Dermis microvascular lymphatic vessel endothelial cell (primary cell): ENCODE data around the gene RBM20. TPM values are rescaled to one million over a fixed set of nuclear protein-coding genes. Genes with fewer than 3 reads are reported as not detected.
"Not testable (repeated sequence)": the region's sequence is repeated elsewhere in the genome, so short reads cannot be mapped to it uniquely, and the experiment has no call there.

ENCODE experiments used
- DNase-seq, 2 donors: peaks; one replicate each; pipeline versions ENCODE4 v3.0.0 to v3.0.0-alpha.2; 2010; ENCODE audit warnings: low read depth in 2 of 2
- total RNA-seq: library from RNA; depleted of rRNA; stranded (reverse); fragments of >200 nt; gene quantifications from 2 replicates; pipeline ENCODE4 v1.2.1, GENCODE V29; 2014

RBM20 gene
- 0.77 and 1.5 TPM in 2 replicates for total RNA-seq

DNA sequence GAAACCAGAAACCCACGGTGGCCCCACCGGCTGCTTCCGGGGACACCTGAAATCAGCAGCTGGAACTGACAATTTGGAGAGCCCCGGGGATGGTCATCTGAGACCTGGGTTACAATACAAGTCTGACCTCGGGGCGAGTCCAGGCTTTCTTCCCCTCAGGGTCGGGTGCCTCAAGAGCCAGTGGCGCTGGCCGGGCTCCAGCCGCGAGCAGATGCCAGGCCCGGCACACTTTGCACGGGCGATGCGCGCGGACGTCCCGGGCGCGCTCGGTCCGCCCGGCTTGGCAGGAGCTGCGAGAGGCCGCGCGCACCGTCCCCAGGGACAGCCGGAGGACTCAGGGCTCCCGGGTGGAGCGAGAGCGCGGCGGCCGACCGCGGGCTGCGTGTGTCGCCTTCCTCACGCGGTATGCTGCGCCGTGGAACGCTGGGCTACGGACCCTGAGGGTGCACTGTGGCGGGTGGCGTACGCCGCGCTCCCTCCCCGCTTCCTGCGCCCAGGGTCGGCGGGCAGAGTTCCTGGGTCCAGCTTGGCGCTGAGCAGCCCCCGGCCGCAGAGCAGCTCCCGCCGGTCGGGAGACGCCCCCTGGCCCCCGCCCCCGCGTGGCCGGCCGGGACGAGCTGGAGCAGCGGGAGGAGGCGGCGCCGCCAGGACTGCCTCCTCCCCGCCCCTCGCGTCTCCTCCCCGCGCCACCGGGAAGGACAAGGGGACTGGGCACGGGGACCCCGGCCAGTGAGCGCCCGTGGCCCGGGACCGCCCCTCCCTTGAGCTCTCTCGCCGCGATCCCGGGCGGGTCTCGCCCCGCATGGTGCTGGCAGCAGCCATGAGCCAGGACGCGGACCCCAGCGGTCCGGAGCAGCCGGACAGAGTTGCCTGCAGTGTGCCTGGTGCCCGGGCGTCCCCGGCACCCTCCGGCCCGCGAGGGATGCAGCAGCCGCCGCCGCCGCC is at the start of gene RBM20:
Gene RBM20, plus strand, starts transcription at position 684 of the 945 bp plus-strand sequence. Its CDS starts 119 bp downstream, at position 803.
- DNase-seq = peak in 1 of 2 donors; percentile 21

DNA sequence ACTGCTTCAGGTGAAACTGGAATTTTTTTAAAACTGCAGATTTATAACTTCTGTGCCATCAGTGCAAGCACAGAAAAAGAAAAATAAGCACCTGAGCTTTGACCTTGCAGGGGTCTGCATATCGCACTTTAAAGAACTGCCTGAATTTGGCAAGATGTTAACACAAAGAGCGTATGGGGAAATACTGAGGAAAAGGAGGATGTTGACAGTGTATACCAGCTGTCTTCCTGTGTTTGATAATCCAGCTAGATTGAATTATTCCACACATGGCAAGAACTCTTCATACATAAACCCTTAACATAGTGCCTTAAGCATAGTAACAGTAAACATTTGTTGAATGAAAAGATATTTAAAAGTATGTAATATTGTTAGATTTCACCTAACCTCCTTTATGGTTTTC is 46.7 kb upstream of the RBM20 start:
- DNase-seq = peak in 1 of 2 donors; percentile 41

DNA sequence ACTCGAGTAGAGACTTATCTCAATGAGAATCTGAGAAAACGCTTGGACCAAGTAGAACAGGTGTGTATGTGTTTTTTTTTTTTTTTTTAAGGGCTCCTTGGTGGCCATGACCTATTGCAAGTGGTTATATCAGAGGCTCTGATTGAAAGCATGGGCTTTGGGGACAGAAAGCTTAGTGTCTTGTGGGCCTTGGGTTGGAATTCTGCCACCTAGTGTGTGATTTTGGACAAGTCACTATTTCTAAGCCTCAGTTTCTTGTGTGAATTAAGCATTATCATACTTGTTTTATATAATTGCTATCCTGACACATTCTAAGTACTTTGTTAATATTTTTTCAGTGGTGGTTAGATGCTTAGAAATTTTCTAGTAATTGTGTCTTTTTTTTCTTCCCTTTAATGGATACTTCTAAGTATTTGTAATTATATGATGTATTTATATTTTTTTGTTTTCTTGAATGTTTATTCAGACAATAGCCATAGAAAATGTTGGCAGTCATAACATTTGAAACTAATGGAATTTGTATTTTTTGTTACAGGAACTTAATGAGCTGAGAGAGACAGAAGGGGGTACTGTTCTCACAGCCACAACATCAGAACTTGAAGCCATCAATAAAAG is 43.5 kb upstream of the RBM20 start:
- DNase-seq = peak; percentile 70 to 78

DNA sequence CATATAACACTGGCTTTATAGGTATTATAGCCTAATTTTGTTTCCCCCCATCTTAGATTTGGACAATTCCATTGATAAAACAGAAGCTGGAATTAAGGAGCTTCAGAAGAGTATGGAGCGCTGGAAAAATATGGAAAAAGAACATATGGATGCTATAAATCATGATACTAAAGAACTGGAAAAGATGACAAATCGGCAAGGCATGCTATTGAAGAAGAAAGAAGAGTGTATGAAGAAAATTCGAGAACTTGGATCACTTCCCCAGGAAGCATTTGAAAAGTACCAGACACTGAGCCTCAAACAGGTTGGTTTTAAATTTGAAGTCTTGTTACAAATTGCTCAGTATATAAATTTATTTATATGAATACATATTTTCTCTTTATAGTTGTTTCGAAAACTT is 42.6 kb upstream of the RBM20 start:
- no peak for DNase-seq

DNA sequence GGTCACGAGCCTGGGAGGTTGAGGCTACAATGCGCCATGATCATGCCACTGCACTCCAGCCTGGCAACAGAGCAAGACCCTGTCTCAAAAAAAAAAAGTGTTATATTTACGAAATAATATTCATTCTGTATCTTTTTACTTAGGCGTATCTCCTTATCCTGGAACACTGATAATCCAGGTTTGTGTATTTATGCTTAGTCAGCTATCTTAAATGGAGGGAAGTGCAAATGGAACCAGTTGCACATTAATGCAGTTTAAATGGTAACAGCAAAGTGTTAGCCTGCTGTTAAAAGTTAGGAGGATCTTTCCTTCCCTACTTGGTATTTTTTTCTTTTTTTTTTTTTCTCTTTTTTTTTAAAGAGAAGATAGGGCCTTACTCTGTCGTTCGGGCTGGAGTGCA is 36.0 kb upstream of the RBM20 start:
- no peak for DNase-seq

DNA sequence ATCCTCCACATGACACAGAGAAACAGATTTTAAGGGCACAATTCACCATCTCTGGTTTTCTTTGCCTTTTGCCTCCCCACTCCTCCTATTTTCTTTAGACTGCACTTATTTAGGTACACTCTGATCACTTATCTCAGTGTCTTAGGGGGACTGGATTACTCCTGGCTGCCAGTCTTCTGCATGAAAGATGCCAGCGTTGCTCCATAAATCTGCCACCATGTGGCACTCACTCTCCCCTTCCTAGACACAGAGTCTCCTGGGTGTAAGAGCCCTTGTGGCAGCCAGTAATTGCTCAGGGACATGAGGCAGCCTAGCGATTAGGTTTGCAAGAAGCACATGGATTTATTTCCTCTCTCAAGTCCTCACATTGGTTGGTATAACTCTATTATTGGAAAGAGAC is 34.5 kb upstream of the RBM20 start:
- no peak for DNase-seq

DNA sequence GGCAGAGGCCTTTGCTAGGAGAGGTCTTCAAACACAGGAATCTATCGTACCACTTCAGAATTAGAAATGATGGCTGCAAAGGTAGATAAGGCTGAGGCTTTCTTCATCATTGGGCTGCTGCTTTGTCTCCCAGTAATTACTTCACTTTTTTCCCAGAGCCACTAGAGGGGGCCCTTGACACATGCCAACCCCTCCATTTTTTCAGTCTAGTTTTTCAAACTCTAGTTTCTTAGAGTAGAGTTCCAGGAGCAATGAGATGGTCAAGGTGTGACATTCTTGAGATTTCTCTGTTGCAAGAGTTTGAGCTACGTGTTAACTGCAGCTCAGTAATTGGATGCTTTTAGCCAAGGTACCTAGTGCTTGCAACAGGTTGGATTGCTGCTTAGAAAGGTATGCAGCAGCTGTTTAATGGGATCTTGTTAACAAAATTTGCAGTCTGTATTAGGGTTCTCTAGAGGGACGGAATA is 33.8 kb upstream of the RBM20 start:
- peak; percentile 21 to 55 for DNase-seq

DNA sequence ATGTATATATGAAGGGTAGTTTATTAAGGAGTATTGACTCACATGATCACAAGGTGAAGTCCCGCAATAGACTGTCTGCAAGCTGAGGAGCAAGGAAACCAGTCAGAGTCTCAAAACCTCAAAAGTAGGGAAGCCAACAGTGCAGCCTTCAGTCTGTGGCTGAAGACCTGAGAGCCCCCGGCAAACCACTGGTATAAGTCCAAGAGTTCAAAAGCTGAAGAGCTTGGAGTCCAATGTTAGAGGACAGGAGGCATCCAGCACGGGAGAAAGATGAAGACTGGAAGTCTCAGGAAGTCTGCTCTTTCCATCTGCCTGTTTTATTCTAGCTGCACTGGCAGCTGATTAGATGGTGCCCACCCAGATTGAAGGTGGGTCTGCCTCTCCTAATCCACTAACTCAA is 33.4 kb upstream of the RBM20 start:
- not testable (repeated sequence) for DNase-seq

DNA sequence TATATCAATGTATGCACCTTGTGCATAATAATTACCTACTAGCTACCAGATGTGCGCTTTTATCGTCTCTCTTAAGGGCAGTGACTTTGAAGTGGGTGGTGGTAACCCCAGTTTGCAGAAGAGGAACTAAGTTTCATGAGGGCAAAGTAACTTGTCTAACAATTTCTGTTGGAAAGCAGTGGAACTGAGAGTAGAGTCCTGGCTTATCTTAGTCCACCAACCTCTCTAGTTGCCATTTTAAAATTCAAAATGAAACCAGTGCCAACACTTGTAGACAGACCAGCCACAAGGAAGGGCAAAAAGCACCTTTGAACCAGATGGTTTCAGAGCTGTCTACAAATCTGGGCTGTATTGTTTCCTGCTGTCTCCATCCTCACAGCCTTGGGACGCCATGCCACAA is 32.0 kb upstream of the RBM20 start:
- DNase-seq = no peak

DNA sequence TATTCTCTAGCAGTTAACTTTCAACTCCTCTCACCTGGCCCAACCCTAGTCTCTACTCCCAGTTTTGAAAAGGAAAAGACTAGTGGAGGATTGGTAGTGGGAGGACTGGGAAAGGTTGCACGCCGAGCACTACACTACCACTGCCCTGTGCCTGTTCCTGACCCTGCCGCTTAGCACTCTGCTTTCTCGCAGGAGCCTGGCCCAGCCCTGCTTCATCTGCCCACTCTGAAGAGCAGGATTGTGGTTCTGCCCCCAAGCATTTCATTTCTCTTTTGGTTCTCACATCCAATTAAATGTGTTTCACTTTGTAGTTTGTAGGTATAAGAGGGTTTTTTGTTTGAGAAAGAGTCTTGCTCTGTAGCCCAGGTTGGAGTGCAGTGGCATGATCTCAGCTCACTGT is 31.5 kb upstream of the RBM20 start:
- no peak for DNase-seq

DNA sequence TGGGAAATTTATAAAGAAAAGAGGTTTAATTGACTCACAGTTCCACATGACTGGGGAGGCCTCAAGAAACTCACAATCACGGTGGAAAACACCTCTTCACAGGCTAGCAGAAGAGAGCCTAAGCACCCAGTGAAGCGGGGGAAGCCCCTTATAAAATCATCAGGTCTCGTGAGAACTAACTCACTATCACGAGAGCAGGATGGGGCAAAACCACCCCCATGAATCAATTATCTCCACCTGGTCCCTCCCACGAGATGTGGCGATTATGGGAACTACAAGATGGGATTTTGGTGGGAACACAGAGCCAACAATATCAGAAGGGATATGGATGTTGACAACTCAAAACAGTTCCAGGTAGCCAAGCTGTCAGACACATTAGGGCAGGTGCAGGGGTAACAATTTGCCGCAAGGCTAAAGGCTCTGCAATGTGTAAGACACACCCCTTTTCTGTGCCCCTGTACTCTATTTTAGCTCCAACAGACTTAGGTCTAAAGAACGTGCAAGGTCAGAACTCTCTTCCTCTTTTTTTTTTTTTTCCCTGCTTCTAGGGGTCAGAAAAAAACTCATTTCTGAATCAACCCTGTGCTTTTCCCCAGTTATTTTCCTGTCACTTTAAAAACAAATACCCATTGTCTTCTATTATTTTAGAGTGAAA is 30.7 kb upstream of the RBM20 start:
- DNase-seq = no peak

DNA sequence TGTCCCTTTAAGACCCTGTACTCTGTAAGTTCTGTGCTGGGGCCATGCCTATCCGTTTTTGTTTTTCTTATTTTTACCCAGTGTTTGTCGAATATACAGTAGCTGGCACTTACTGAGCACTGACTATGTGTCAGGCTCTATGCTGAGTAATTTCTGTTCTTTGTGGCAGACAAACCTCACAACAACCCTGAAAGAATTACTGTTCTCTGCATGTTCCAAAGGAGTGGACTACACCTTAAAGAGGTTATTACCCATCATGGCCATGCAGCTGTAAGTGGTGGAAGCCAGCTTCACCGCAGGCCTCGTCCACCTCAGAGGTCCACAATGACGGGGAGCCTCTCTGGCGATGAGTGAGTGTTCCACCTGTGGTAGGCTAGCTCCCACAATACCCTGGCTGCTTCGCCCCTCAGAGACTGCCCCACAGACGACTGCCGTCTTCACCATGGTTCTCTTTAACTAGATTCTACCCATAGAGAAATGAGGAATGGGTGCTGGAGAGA is 30.1 kb upstream of the RBM20 start:
- DNase-seq = no peak

DNA sequence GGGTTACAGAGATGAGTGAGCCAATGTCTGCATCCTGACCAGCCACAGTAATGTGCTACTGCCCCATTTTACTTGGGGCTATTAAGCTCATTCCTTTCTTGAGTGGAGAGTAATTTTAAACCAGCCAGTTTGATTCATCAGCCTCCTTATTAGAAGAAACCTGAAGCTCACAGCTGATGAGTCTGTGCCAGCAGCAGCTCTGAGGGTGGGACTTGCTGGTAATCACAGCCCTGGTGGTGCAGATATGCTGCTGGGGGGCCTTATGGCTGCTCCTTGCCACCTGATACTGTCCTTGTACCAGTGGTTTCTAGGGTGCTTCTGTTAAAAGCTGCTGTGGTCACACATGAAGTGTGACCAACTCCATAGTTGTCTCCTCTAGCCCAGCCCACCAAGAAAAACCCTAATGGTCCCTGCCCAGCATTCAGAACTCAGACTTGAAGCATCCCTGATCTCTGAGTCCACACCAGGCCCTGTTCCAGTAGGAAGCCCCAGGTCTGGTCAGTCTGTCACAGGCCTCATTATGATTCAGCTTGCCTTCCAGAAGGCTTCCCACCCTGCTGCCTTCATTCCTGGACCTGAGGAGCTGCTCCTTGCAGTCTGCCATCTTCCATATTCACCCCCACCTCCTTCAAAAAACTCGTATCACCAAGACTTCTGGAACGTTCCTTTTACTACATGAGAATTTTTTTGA is 28.9 kb upstream of the RBM20 start:
- DNase-seq = no peak

DNA sequence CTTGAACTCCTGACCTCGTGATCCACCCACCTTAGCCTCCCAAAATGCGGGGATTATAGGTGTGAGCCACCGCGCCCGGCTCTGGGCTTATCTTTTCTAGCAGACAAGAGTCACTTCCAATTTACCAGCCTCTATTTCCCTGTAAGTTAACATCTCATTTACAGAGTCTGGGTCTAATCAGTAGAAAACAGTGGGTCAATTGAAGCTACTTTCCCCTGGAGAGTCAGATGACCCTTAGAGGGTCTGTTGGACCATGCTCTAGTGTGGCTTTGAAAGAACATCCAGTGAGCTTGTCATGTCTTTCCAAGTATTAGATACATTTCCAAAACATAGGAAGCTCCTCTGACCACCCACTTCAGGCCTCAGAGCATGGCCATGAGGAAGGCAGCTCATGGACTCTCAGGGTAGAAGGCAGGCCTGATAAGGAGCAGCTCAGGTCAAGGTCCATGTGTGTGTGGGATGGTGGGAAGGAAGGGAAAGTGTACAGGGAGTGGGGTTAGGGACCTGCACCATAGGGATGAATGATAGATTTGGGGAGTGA is 27.6 kb upstream of the RBM20 start:
- DNase-seq = no peak

DNA sequence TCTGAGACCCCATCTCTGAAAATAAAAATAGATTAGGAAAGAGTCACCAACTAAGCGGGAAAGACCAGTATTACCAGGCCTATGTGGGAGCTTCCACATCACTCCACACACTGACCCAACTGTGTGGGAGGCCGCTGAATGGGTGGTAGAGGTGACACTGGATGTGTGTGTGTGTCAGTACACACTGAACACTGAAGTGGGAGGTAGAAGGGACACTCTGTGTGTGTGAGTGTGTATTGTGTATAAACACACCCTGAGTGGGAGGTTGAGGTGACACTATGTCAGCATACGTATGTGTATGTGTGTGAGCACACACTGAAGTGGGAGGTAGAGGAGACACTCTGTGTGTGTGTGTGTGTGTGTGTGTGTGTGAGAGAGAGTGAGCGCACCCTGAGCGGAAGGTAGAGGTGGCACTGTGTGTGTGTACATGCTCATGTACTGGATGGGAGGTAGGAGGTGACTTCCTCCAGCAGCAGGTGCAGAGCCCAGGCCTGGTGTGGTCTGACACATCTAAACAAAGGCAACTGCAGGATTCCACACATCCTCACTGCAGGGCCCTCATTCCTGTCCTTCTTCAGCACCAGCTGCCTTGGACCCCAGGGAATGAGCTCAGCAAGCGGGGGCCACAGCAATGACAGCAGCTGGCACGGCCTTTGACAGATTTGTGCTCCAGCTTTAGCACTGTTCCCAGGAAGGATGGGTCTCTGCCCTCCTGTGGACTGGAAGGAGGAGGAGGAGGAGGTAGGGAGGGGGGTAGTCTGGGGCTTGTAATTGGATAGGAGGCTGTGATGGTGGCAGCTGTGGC is 26.5 kb upstream of the RBM20 start:
- no peak for DNase-seq

DNA sequence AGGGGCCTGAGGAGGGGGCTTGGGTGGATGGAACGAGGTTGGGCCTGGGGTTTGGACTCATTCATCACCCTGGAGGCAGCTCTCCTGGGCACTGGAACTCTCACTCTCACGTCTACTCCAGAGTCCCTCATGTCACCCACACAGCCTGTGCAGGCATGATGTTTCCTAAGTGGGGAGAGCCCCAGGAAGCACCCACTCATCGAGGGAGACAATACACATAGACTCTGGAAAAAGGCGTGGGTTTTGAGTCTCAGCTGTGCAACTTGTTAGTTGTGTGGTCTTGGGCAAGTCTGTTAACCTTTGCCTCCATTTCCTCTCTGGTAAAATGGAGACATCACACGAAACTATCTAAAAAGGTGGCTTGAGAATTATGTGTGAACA is 25.9 kb upstream of the RBM20 start:
- DNase-seq = no peak

DNA sequence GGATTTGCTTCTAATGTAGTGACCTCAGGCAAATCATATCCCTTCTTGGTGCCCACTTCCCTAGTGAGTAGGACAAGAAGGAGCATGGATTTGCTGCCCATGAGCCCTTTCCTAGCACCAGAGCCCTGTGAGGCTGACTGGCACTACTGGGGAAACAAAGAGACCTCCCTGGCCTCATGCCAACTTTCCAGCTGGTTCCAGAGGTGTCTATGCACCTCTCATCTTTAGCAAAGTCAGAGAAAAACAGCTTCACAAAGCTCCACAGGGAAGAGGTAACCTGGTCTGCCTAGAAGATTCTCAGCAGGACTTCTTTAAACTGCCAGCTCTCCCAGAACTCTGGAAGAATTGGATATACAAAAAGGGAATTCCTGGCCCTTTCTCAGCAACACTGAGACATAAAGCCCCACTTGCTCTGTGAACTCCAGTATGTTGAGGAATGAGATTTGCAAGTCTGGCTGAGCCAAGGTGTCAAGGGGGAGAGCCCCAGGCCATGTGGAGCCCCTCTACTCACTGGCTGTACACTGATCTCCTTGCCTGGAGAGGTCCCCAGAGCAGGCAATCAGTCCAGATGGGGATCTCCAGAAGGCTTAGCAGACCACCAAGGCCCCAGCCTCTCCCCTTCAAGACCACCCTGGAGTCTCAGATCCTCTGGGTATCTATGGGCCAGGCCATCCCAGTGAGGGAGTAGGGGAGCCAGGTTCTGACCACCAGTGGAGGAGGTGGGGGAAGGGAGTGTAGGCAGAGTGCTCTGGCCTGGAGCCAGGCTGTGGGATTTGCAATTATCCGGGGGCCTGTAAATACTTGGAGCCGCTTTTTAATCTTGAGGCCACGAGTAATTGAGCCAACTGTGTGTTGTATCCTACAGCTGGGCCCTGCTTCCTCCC is 24.4 kb upstream of the RBM20 start:
- DNase-seq = no peak

DNA sequence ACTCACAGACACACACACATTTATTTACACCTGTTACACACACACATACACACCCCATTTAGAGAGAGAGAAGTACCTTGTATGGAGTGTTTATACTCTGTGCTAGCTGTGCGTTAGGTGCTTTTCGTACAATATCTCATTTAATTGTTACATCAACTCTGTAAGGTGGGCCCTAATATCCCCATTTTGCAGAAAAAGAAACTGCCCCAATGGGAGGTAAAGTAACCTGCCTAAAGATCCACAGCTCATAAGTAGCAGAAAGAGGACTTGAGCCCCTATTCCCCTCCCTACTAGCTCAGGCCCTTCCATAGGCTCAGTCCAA is 23.8 kb upstream of the RBM20 start:
- no peak for DNase-seq

DNA sequence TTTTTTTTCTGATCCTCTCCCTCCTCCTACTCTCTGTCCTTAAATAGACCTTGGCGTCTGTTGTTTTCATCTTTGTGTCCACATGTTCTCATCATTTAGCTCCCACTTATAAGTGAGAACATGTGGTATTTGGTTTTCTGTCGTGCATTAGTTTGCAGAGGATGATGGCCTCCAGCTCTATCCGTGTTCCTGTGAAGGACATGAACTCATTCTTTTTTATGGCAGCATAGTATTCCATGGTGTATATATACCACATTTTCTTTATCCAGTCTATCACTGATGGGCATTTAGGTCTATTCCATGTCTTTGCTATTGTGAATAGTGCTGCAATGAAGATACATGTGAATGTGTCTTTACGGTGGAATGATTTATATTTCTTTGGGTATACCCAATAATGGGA is 20.8 kb upstream of the RBM20 start:
- not testable (repeated sequence) for DNase-seq
